GM23338 (cell line): ENCODE results near the gene GJE1. TPM values are rescaled to one million over a fixed set of nuclear protein-coding genes. Genes with fewer than 3 reads are reported as not detected.
"Not testable (repeated sequence)": the region's sequence is repeated elsewhere in the genome, so short reads cannot be mapped to it uniquely, and the experiment has no call there.

ENCODE experiments used
- ATAC-seq: fragments of 200-7000 bp; cut with Tn5 transposase; 3 replicates; pipeline ENCODE4 v1.9.1; 2020
- DNase-seq: peaks from one replicate; pipeline ENCODE4 v3.0.0-alpha.2; 2015; ENCODE audit warnings: low spot score
- H2AFZ ChIP-seq: fragments of 200-600 bp; sonication (generic); 2 replicates; pipeline ENCODE4 v1.8.0; 2016; ENCODE audit warnings: antibody characterized with exemption, mild to moderate bottlenecking, moderate library complexity
- H3F3A ChIP-seq: fragments of 200-600 bp; sonication (generic); replicated peaks from 2 replicates; pipeline ENCODE4 v1.8.0; 2017; ENCODE audit warnings: antibody characterized with exemption, mixed run types, low read depth
- H3K27ac ChIP-seq: fragments of 200-600 bp; sonication (generic); 2 replicates; pipeline ENCODE4 v1.6.1; 2016; ENCODE audit warnings: low read depth
- H3K27me3 ChIP-seq: fragments of 200-600 bp; sonication (generic); 2 replicates; pipeline ENCODE4 v1.8.0; 2016; ENCODE audit warnings: mild to moderate bottlenecking, mixed run types, moderate library complexity; ENCODE audit not compliant: insufficient read depth
- H3K36me3 ChIP-seq: fragments of 200-600 bp; sonication (generic); 2 replicates; pipeline ENCODE4 v1.8.0; 2016; ENCODE audit warnings: mild to moderate bottlenecking; ENCODE audit not compliant: insufficient read depth
- H3K4me1 ChIP-seq: fragments of 200-600 bp; sonication (generic); 2 replicates; pipeline ENCODE4 v1.8.0; 2016; ENCODE audit warnings: mild to moderate bottlenecking, moderate library complexity; ENCODE audit not compliant: insufficient read depth
- H3K4me2 ChIP-seq: fragments of 200-600 bp; sonication (generic); 2 replicates; pipeline ENCODE4 v1.7.1; 2017; ENCODE audit warnings: mixed run types
- H3K4me3 ChIP-seq: fragments of 200-600 bp; sonication (generic); 2 replicates; pipeline ENCODE4 v1.6.1; 2016; ENCODE audit warnings: mixed run types
- H3K79me2 ChIP-seq: fragments of 200-600 bp; sonication (generic); replicated peaks from 2 replicates; pipeline ENCODE4 v1.8.0; 2017; ENCODE audit warnings: mild to moderate bottlenecking; ENCODE audit not compliant: insufficient read depth
- H3K9me2 ChIP-seq: fragments of 200-600 bp; sonication (generic); 2 replicates; pipeline ENCODE4 v1.8.0; 2017; ENCODE audit not compliant: insufficient read depth
- H4K20me1 ChIP-seq: fragments of 200-600 bp; sonication (generic); replicated peaks from 2 replicates; pipeline ENCODE4 v1.8.0; 2017; ENCODE audit warnings: mild to moderate bottlenecking; ENCODE audit not compliant: insufficient read depth
- H3K27ac Mint-ChIP-seq: 2 replicates; pipeline ENCODE4 v1.8.0; 2020; ENCODE audit warnings: inconsistent platforms, mild to moderate bottlenecking, moderate library complexity, mixed read lengths
- H3K27me3 Mint-ChIP-seq: 3 replicates; pipeline ENCODE4 v1.8.0; 2022; ENCODE audit warnings: low read depth, mild to moderate bottlenecking, moderate library complexity, mixed read lengths, inconsistent platforms; ENCODE audit not compliant: insufficient read depth, poor library complexity
- H3K36me3 Mint-ChIP-seq: 3 replicates; pipeline ENCODE4 v1.8.0; 2021; ENCODE audit warnings: low read depth, mild to moderate bottlenecking, inconsistent platforms, moderate library complexity, mixed read lengths
- H3K4me1 Mint-ChIP-seq: 3 replicates; pipeline ENCODE4 v1.8.0; 2020; ENCODE audit warnings: mild to moderate bottlenecking, inconsistent platforms, mixed read lengths
- H3K4me3 Mint-ChIP-seq: 3 replicates; pipeline ENCODE4 v1.8.0; 2021; ENCODE audit warnings: moderate library complexity, mild to moderate bottlenecking, inconsistent platforms, mixed read lengths
- H3K9me3 Mint-ChIP-seq: 3 replicates; pipeline ENCODE4 v1.8.0; 2020; ENCODE audit warnings: moderate library complexity, mild to moderate bottlenecking, inconsistent platforms, mixed read lengths
- polyA plus RNA-seq: library from polyadenylated mRNA; unstranded; fragments of >200 nt; fragmentation: Nextera tagmentation; extraction: Ambion mirVana; gene quantifications from 2 replicates; pipeline ENCODE4 v1.2.1, GENCODE V29; 2016
- total RNA-seq: library from RNA; depleted of rRNA; stranded (reverse); fragments of >200 nt; shearing (Covaris generic); gene quantifications from 2 replicates; pipeline ENCODE4 v1.2.3, GENCODE V29; 2014
- TF ChIP-seq, protein P1 (sequence below): IDR thresholded peaks from one replicate; pipeline ENCODE4 v1.6.1; 2018; ENCODE audit warnings: antibody characterized with exemption; ENCODE audit not compliant: unreplicated experiment
- TF ChIP-seq, protein P2 (sequence below), 2 experiments: fragments of 200-600 bp in 1 of 2; sonication (generic) in 1 of 2; conservative IDR thresholded peaks; 2 replicates each; pipeline versions ENCODE4 v1.5.1 to v1.6.1; 2016 to 2017; ENCODE audit warnings: antibody characterized with exemption in 2 of 2, low read depth in 2 of 2, mild to moderate bottlenecking in 2 of 2, moderate library complexity in 1 of 2

The GJE1 gene
- total and polyA plus RNA-seq, 2 experiments from 2014 or later = not detected

- Histone ChIP-seq H3K9me2 (no peaks in the 10 kb centered on the region), H3K27ac (no peak overlapping the region), H3K79me2 (no peaks in the 10 kb centered on the region), H3K36me3 (no peaks in the 10 kb centered on the region), H3K4me3 (no peak overlapping the region), H3K27me3 (no peaks in the 10 kb centered on the region), H2AFZ (no peak overlapping the region), H3K4me2 (no peak overlapping the region), H3K4me1 (no peaks in the 10 kb centered on the region), H3F3A (no peaks in the 10 kb centered on the region), H4K20me1 (no peaks in the 10 kb centered on the region)
- H3K4me1 Mint-ChIP-seq = 0 out of 3 replicates have a peak, but pooled peaks cover under 1% of the 10 kb centered on the region
- H3K4me3 Mint-ChIP-seq = no peak overlapping the region
- peak; percentile 30 for DNase-seq
- H3K27ac Mint-ChIP-seq = no peak overlapping the region
- H3K9me3 Mint-ChIP-seq = 0 out of 3 replicates have a peak, but pooled peaks cover 3% of the 10 kb centered on the region
- no peaks in the 10 kb centered on the region for H3K27me3 Mint-ChIP-seq
- no peak for ATAC-seq
- TF ChIP-seq, protein P1, sequence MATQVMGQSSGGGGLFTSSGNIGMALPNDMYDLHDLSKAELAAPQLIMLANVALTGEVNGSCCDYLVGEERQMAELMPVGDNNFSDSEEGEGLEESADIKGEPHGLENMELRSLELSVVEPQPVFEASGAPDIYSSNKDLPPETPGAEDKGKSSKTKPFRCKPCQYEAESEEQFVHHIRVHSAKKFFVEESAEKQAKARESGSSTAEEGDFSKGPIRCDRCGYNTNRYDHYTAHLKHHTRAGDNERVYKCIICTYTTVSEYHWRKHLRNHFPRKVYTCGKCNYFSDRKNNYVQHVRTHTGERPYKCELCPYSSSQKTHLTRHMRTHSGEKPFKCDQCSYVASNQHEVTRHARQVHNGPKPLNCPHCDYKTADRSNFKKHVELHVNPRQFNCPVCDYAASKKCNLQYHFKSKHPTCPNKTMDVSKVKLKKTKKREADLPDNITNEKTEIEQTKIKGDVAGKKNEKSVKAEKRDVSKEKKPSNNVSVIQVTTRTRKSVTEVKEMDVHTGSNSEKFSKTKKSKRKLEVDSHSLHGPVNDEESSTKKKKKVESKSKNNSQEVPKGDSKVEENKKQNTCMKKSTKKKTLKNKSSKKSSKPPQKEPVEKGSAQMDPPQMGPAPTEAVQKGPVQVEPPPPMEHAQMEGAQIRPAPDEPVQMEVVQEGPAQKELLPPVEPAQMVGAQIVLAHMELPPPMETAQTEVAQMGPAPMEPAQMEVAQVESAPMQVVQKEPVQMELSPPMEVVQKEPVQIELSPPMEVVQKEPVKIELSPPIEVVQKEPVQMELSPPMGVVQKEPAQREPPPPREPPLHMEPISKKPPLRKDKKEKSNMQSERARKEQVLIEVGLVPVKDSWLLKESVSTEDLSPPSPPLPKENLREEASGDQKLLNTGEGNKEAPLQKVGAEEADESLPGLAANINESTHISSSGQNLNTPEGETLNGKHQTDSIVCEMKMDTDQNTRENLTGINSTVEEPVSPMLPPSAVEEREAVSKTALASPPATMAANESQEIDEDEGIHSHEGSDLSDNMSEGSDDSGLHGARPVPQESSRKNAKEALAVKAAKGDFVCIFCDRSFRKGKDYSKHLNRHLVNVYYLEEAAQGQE = no peak
- TF ChIP-seq, protein P2, sequence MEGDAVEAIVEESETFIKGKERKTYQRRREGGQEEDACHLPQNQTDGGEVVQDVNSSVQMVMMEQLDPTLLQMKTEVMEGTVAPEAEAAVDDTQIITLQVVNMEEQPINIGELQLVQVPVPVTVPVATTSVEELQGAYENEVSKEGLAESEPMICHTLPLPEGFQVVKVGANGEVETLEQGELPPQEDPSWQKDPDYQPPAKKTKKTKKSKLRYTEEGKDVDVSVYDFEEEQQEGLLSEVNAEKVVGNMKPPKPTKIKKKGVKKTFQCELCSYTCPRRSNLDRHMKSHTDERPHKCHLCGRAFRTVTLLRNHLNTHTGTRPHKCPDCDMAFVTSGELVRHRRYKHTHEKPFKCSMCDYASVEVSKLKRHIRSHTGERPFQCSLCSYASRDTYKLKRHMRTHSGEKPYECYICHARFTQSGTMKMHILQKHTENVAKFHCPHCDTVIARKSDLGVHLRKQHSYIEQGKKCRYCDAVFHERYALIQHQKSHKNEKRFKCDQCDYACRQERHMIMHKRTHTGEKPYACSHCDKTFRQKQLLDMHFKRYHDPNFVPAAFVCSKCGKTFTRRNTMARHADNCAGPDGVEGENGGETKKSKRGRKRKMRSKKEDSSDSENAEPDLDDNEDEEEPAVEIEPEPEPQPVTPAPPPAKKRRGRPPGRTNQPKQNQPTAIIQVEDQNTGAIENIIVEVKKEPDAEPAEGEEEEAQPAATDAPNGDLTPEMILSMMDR (conservative IDR thresholded peaks at IDR 0.05; ENCODE audit: low read depth in 2 of 2) = peak in 1 of 2 experiments; percentile 33; a peak in 2 of 4 replicates
- no peaks in the 10 kb centered on the region for H3K36me3 Mint-ChIP-seq
These were observed 6.2 kb downstream of the GJE1 start for GRCh38 chr6:142138876-142139275.

DNA sequence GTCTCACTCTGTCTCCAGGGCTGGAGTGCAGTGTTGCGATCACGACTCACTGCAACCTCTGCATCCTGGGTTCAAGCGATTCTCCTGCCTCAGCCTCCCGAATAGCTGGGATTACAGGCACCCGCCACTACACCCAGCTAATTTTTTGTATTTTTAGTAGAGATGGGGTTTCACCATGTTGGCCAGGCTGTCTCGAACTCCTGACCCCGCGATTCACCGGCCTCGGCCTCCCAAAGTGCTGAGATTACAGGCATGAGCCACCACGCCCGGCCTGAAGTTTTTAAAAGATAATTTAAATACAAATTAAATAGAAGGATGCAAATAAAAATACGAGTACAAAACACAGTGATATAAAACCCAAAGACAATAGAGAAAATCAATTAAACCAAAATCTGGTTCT, 8.8 kb downstream of the GJE1 start:
- H3K4me2 ChIP-seq, H3K27me3 ChIP-seq, H4K20me1 ChIP-seq, H3K27ac Mint-ChIP-seq, ATAC-seq, H3K4me1 Mint-ChIP-seq, H3K4me1 ChIP-seq, H3K9me2 ChIP-seq, H3K79me2 ChIP-seq, H3F3A ChIP-seq, H3K36me3 Mint-ChIP-seq, H3K9me3 Mint-ChIP-seq, H3K27ac ChIP-seq, H3K27me3 Mint-ChIP-seq, DNase-seq, H3K4me3 Mint-ChIP-seq, H3K36me3 ChIP-seq, H3K4me3 ChIP-seq, H2AFZ ChIP-seq: not testable (repeated sequence)
